ENCODE measurements around the gene ZSCAN5A.

DNA sequence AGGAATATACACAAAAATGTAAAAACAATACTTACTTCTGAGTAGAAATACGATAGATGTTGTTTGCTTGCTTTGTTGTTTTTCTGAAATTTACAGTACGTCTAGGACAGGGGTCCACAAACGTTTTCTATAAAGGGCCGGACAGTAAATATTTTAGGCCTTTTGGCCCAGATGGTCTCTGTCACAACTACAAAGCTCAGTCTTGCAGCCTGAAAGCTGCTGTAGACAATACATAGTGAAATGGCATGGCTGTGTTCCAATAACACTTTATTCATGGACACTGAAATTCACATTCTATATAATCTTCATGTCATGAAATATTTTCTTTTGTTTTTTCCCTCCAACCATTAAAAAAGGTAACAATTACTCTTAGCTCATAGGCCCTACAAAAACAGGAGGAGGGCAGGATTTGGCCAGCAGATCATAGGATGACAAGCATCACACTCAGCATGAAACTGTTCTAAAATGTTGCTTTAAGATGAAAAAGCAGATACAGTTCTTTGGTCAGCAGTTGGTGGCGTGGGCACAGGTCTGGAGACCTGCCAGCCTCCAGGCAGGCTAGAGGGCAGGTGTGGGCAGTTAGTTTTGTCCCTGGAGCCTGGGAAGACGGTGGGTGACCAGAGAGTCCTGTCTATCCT, 42.4 kb downstream of the ZSCAN5A start, which contains the start of gene EDDM13:
- TF ChIP-seq TCF7 (IDR thresholded peaks at IDR 0.05; ENCODE audit: low read depth): no peak
- TF ChIP-seq POLR2AphosphoS5 (IDR thresholded peaks at IDR 0.05; ENCODE audit: low read depth, low read length): no peak
- TF ChIP-seq POLR2A (IDR thresholded peaks at IDR 0.05; ENCODE audit: insufficient read depth in 1 of 2, low read depth in 2 of 2, low read length in 2 of 2): no peak
- no peak for TF ChIP-seq CREB1 (IDR thresholded peaks at IDR 0.05)
- TF ChIP-seq CREB1 (CRISPR knock-in tag; IDR thresholded peaks at IDR 0.05): no peak
- TF ChIP-seq ISL2 (CRISPR knock-in tag; IDR thresholded peaks at IDR 0.05): no peak
- TF ChIP-seq, protein P1, sequence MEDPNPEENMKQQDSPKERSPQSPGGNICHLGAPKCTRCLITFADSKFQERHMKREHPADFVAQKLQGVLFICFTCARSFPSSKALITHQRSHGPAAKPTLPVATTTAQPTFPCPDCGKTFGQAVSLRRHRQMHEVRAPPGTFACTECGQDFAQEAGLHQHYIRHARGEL (CRISPR knock-in tag; IDR thresholded peaks at IDR 0.05): no peak
- no peak for TF ChIP-seq HOXA7 (CRISPR knock-in tag; IDR thresholded peaks at IDR 0.05)
- TF ChIP-seq, protein P2, sequence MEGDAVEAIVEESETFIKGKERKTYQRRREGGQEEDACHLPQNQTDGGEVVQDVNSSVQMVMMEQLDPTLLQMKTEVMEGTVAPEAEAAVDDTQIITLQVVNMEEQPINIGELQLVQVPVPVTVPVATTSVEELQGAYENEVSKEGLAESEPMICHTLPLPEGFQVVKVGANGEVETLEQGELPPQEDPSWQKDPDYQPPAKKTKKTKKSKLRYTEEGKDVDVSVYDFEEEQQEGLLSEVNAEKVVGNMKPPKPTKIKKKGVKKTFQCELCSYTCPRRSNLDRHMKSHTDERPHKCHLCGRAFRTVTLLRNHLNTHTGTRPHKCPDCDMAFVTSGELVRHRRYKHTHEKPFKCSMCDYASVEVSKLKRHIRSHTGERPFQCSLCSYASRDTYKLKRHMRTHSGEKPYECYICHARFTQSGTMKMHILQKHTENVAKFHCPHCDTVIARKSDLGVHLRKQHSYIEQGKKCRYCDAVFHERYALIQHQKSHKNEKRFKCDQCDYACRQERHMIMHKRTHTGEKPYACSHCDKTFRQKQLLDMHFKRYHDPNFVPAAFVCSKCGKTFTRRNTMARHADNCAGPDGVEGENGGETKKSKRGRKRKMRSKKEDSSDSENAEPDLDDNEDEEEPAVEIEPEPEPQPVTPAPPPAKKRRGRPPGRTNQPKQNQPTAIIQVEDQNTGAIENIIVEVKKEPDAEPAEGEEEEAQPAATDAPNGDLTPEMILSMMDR (CRISPR knock-in tag; IDR thresholded peaks at IDR 0.05): no peak
- TF ChIP-seq, protein P3, sequence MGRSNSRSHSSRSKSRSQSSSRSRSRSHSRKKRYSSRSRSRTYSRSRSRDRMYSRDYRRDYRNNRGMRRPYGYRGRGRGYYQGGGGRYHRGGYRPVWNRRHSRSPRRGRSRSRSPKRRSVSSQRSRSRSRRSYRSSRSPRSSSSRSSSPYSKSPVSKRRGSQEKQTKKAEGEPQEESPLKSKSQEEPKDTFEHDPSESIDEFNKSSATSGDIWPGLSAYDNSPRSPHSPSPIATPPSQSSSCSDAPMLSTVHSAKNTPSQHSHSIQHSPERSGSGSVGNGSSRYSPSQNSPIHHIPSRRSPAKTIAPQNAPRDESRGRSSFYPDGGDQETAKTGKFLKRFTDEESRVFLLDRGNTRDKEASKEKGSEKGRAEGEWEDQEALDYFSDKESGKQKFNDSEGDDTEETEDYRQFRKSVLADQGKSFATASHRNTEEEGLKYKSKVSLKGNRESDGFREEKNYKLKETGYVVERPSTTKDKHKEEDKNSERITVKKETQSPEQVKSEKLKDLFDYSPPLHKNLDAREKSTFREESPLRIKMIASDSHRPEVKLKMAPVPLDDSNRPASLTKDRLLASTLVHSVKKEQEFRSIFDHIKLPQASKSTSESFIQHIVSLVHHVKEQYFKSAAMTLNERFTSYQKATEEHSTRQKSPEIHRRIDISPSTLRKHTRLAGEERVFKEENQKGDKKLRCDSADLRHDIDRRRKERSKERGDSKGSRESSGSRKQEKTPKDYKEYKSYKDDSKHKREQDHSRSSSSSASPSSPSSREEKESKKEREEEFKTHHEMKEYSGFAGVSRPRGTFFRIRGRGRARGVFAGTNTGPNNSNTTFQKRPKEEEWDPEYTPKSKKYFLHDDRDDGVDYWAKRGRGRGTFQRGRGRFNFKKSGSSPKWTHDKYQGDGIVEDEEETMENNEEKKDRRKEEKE (IDR thresholded peaks at IDR 0.05): no peak

All from HepG2 (cell line).